ENCODE data around the gene KIAA0319L. TPM values are rescaled to one million over a fixed set of nuclear protein-coding genes. Genes with fewer than 3 reads are reported as not detected.
A peak's percentile ranks its signal among the peaks of the same experiment; 100 is the strongest.

KIAA0319L gene
- total RNA-seq, 1 donor from 2014 or later, result 79.6 TPM

GRCh38 chr1:35447278-35447677 lies 109.9 kb downstream of the KIAA0319L start:
- DNase-seq (no peak), ATAC-seq (peak in 1 of 2 donors; percentile 4)
- no peak overlapping the region for H3K27ac ChIP-seq
- no peaks in the 10 kb centered on the region for H3K27me3 ChIP-seq (ENCODE audit: low read depth)
- peaks cover 40% of the 10 kb centered on the region for H3K4me1 ChIP-seq
- no peak overlapping the region for H3K4me3 ChIP-seq
- intact Hi-C loops (cut with DNase I), result no loop called here
- TF ChIP-seq, protein P1, sequence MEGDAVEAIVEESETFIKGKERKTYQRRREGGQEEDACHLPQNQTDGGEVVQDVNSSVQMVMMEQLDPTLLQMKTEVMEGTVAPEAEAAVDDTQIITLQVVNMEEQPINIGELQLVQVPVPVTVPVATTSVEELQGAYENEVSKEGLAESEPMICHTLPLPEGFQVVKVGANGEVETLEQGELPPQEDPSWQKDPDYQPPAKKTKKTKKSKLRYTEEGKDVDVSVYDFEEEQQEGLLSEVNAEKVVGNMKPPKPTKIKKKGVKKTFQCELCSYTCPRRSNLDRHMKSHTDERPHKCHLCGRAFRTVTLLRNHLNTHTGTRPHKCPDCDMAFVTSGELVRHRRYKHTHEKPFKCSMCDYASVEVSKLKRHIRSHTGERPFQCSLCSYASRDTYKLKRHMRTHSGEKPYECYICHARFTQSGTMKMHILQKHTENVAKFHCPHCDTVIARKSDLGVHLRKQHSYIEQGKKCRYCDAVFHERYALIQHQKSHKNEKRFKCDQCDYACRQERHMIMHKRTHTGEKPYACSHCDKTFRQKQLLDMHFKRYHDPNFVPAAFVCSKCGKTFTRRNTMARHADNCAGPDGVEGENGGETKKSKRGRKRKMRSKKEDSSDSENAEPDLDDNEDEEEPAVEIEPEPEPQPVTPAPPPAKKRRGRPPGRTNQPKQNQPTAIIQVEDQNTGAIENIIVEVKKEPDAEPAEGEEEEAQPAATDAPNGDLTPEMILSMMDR (IDR thresholded peaks at IDR 0.05), result no peak
- H3K9me3 ChIP-seq, result no peaks in the 10 kb centered on the region
- H3K36me3 ChIP-seq, result peaks cover 91% of the 10 kb centered on the region

GRCh38 chr1:35444519-35444774 lies 112.8 kb downstream of the KIAA0319L start:
- Histone ChIP-seq H3K27ac (no peak overlapping the region), H3K9me3 (no peaks in the 10 kb centered on the region), H3K4me1 (peaks cover 26% of the 10 kb centered on the region), H3K36me3 (peaks cover 99% of the 10 kb centered on the region), H3K4me3 (no peak overlapping the region), H3K27me3 (ENCODE audit: low read depth) (no peaks in the 10 kb centered on the region)
- intact Hi-C loops (cut with DNase I), result no loop called here
- ATAC-seq, result no peak
- TF ChIP-seq, protein P1 (IDR thresholded peaks at IDR 0.05), result no peak
- no peak for DNase-seq

DNA sequence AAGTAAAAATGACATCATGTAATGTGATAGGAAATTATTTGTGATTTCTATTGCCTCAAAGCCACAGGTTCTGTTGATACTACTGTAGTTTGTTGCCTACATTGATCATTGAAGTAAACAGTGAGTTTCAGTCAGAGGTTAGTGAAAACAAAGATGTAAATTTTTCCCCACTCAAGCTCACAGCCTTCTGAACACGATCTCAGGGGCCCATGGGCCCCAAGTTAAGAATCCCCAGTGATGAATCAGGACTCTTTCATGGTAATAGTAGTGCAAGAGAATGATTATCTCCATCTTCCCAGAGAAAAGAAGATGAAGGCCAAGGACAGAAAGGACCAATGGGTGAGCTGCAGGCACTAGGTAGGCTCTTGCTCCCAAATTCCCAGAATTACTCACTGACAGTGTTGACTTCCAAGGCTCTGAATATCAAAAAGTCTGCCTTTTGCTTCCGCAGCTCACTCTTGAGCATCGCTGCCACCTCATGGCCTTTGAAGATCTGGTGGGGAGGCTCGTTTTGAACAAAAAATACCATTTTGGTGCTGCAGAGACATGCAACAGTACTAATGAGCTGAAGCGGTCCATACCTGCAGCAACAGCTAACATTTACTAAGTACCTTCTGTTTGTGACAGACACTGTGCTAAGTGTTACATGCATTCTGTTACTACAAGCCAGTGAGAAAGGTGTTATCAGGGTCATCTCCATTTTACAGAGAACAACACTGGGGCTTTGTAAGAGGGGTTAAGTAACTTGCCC lies 113.3 kb downstream of the KIAA0319L start:
- DNase-seq (no peak), ATAC-seq (no peak)
- Histone ChIP-seq H3K27me3 (ENCODE audit: low read depth) (no peaks in the 10 kb centered on the region), H3K4me3 (no peak overlapping the region), H3K9me3 (no peaks in the 10 kb centered on the region), H3K27ac (no peak overlapping the region), H3K4me1 (peaks cover 22% of the 10 kb centered on the region), H3K36me3 (peaks cover 99% of the 10 kb centered on the region)
- TF ChIP-seq, protein P1 (IDR thresholded peaks at IDR 0.05), result no peak
- intact Hi-C loops (cut with DNase I), result no loop called here

- Histone ChIP-seq H3K9me3 (no peaks in the 10 kb centered on the region), H3K4me1 (peaks cover 10% of the 10 kb centered on the region), H3K27ac (peak overlapping the region; percentile 15), H3K4me3 (no peak overlapping the region), H3K27me3 (ENCODE audit: low read depth) (no peaks in the 10 kb centered on the region), H3K36me3 (peaks cover 95% of the 10 kb centered on the region)
- TF ChIP-seq, protein P1 (IDR thresholded peaks at IDR 0.05), result no peak
- ATAC-seq, result no peak
- intact Hi-C loops (cut with DNase I), result no loop called here
- no peak for DNase-seq
Measured at GRCh38 chr1:35442734-35443133, 114.5 kb downstream of the KIAA0319L start.

DNA sequence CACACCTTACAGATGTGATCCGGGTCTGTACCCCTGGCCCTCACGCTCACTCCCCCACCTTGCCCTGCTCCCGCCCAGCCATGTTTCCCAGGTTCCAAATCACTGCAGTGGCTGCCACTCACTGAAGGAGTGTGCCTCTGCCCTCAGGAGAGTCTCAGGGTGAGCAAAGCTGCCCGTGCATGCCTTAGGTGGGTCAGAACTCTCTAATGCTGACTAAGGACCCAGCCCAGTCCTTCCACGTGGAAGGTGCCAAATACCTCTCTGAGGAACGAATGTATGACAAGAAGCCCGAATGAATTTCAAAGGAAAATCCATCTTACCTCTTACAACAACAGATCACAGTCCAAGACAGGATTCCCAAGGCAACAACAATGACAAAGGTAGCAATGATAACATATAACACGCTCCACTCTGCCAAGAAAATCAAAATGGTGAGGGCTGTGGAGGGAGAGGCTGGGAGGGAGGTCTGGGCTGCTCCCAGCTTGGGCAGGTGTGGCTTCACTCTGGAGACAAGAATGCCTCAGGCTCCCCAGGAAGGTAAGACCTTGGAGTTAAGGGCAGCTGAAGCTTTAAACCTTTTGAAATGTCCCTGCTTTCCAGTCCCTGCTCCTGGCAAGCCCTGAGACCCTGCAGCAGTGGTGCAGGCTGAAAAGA lies 115.2 kb downstream of the KIAA0319L start:
- no peaks in the 10 kb centered on the region for H3K9me3 ChIP-seq
- H3K4me1 ChIP-seq, result peaks cover 3% of the 10 kb centered on the region
- no peak overlapping the region for H3K4me3 ChIP-seq
- H3K27ac ChIP-seq, result no peak overlapping the region
- ATAC-seq (no peak), DNase-seq (no peak)
- peaks cover 95% of the 10 kb centered on the region for H3K36me3 ChIP-seq
- intact Hi-C loops (cut with DNase I), result no loop called here
- TF ChIP-seq, protein P1 (IDR thresholded peaks at IDR 0.05), result no peak
- H3K27me3 ChIP-seq (ENCODE audit: low read depth), result no peaks in the 10 kb centered on the region
